A673 (cell line): ENCODE measurements around the gene MRPL37. TPM values are rescaled to one million over a fixed set of nuclear protein-coding genes. Genes with fewer than 3 reads are reported as not detected.

ENCODE experiments used
- BruUV-seq: library from RNA; stranded (reverse); fragments of 400-500 nt; replicated peaks from 2 replicates; lab custom pipeline; 2021; lab: Mats Ljungman, UMichigan
- CTCF ChIA-PET: fragments of 300-600 bp; sonication (Branson Sonifier 250); formaldehyde crosslinking; loops from one replicate; lab custom pipeline; 2022; ENCODE audit warnings: antibody characterized with exemption; lab: Charles Lee
- POLR2A ChIA-PET: fragments of 300-600 bp; sonication (Branson Sonifier 250); formaldehyde crosslinking; loops from one replicate; lab custom pipeline; 2022; ENCODE audit warnings: antibody characterized with exemption; ENCODE audit not compliant: low non-redundant PET; lab: Charles Lee
- DNase-seq: peaks from one replicate; pipeline ENCODE4 v3.0.0-alpha.2; 2015; ENCODE audit warnings: low spot score
- H3K27ac ChIP-seq: fragments of 200-600 bp; sonication (generic); 2 replicates; pipeline ENCODE4 v1.5.1; 2016; ENCODE audit warnings: mixed run types, low read depth, mild to moderate bottlenecking, mixed read lengths, antibody characterized with exemption, low read length; ENCODE audit not compliant: poor library complexity, severe bottlenecking
- H3K27me3 ChIP-seq: fragments of 200-600 bp; sonication (generic); replicated peaks from 2 replicates; pipeline ENCODE4 v1.6.1; 2017; ENCODE audit warnings: mixed run types, low read depth, mild to moderate bottlenecking, mixed read lengths, antibody characterized with exemption, low read length; ENCODE audit not compliant: insufficient read depth, poor library complexity
- H3K36me3 ChIP-seq: fragments of 200-600 bp; sonication (generic); 2 replicates; pipeline ENCODE4 v1.6.1; 2016; ENCODE audit warnings: mixed run types, mild to moderate bottlenecking, mixed read lengths, antibody characterized with exemption, low read length; ENCODE audit not compliant: insufficient read depth, poor library complexity, severe bottlenecking
- H3K4me1 ChIP-seq: fragments of 200-600 bp; sonication (generic); 2 replicates; pipeline ENCODE4 v1.6.1; 2017; ENCODE audit warnings: mixed run types, mild to moderate bottlenecking, mixed read lengths, antibody characterized with exemption, low read length; ENCODE audit not compliant: insufficient read depth, poor library complexity, severe bottlenecking
- H3K4me3 ChIP-seq: fragments of 200-600 bp; sonication (generic); 2 replicates; pipeline ENCODE4 v1.5.1; 2016; ENCODE audit warnings: low read depth, mixed run types, mild to moderate bottlenecking, mixed read lengths, low read length; ENCODE audit not compliant: poor library complexity, severe bottlenecking
- H3K9me3 ChIP-seq: fragments of 200-600 bp; sonication (generic); 2 replicates; pipeline ENCODE4 v1.6.1; 2016; ENCODE audit warnings: mixed run types, low read depth, mild to moderate bottlenecking, mixed read lengths, antibody characterized with exemption, low read length; ENCODE audit not compliant: poor library complexity, severe bottlenecking
- EZH2 ChIP-seq: fragments of 200-600 bp; sonication (generic); IDR thresholded peaks from 2 replicates; pipeline ENCODE4 v1.6.1; 2017; ENCODE audit warnings: borderline replicate concordance, low read depth, mild to moderate bottlenecking, mixed read lengths, antibody characterized with exemption, low read length; ENCODE audit not compliant: poor library complexity, severe bottlenecking
- intact Hi-C: fragments of 100-400 bp; cut with micrococcal nuclease; formaldehyde crosslinking; loops from one replicate; pipeline ENCODE4 v1.10.0; 2022; ENCODE audit not compliant: unreplicated experiment
- total RNA-seq: library from RNA; stranded (reverse); gene quantifications from 2 replicates; pipeline ENCODE4 v1.2.3, GENCODE V29; 2021
- TF ChIP-seq, protein P1 (sequence below): fragments of 300-800, 200-600 bp; sonication (generic); conservative IDR thresholded peaks from 2 replicates; pipeline ENCODE4 v1.5.1; 2017; ENCODE audit warnings: low read depth, mild to moderate bottlenecking, antibody characterized with exemption, low read length, moderate library complexity, mixed read lengths

The MRPL37 gene
- total RNA-seq, 1 experiment from 2014 or later, result 90.3 TPM

GRCh38 chr1:54247863-54248515 is 48.0 kb downstream of the MRPL37 start:
- ChIA-PET CTCF (no interaction called here), POLR2A (no interaction called here)
- intact Hi-C loops, result no loop called here
- Histone ChIP-seq H3K27ac (no peak overlapping the region), H3K4me1 (no peaks in the 10 kb centered on the region), H3K9me3 (no peaks in the 10 kb centered on the region), H3K36me3 (no peaks in the 10 kb centered on the region), H3K27me3 (no peaks in the 10 kb centered on the region), H3K4me3 (no peak overlapping the region)
- TF ChIP-seq EZH2, result no peak
- TF ChIP-seq, protein P1, sequence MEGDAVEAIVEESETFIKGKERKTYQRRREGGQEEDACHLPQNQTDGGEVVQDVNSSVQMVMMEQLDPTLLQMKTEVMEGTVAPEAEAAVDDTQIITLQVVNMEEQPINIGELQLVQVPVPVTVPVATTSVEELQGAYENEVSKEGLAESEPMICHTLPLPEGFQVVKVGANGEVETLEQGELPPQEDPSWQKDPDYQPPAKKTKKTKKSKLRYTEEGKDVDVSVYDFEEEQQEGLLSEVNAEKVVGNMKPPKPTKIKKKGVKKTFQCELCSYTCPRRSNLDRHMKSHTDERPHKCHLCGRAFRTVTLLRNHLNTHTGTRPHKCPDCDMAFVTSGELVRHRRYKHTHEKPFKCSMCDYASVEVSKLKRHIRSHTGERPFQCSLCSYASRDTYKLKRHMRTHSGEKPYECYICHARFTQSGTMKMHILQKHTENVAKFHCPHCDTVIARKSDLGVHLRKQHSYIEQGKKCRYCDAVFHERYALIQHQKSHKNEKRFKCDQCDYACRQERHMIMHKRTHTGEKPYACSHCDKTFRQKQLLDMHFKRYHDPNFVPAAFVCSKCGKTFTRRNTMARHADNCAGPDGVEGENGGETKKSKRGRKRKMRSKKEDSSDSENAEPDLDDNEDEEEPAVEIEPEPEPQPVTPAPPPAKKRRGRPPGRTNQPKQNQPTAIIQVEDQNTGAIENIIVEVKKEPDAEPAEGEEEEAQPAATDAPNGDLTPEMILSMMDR, result no peak
- no peak for DNase-seq
- BruUV-seq, result no TSS peak

DNA sequence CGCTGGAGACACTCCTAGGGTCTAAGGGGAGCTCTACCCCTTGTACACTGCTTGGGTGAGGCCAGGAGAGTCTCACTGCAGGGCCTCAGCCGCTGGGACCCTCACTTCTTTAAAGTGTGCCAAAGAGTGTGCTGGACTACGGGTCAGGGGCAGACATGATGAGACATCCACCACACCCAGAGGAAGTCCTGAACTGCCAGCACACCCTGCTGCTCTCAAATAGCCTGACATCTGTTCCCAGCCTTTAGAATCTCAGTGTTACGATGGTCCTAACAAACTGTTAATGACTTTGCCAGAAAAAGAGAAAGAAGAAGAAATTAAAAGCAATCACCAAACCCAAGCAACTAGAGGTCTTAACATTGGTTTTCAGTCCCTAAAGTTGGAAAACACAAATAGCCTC is 49.0 kb downstream of the MRPL37 start:
- no peak for DNase-seq
- POLR2A ChIA-PET, result no interaction called here
- Histone ChIP-seq H3K9me3 (no peaks in the 10 kb centered on the region), H3K36me3 (no peaks in the 10 kb centered on the region), H3K27me3 (no peaks in the 10 kb centered on the region), H3K4me3 (no peak overlapping the region), H3K4me1 (peaks cover 5% of the 10 kb centered on the region), H3K27ac (no peak overlapping the region)
- CTCF ChIA-PET, result no interaction called here
- BruUV-seq, result no TSS peak
- TF ChIP-seq, protein P1, result no peak
- no peak for TF ChIP-seq EZH2
- intact Hi-C loops, result no loop called here

DNA sequence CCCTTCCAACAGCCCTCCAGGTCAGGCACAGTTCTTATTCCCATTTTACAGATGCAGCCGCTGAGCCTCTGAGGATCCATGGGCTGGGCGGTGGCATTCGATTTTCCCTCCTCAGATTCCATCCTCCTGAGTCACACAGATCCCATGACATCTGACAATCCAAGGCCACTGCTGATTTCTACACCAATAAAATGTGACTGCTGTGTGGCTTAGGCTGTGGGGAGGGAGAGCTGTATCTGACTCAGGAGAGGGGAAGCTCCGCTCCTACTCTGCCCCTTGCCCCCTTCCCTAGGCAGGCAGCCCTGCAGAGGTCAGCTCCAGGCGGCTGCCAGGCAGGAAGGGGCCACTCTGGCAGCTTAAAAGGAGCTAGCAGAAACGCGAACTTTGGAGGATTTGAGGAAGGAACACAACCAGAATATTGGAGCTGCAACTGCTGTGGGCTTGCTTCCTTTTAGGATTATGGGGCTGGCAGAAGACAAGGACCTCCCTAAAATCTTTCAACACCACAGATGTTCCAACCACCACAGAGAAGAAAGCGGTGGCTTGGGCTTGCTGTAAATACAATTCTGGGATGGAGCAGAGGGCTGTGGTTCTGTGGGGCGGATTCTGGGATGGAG is 50.0 kb downstream of the MRPL37 start:
- Histone ChIP-seq H3K4me3 (no peak overlapping the region), H3K27me3 (no peaks in the 10 kb centered on the region), H3K4me1 (peaks cover 6% of the 10 kb centered on the region), H3K27ac (no peak overlapping the region), H3K36me3 (no peaks in the 10 kb centered on the region), H3K9me3 (no peaks in the 10 kb centered on the region)
- POLR2A ChIA-PET, result no interaction called here
- no TSS peak for BruUV-seq
- DNase-seq, result peak; percentile 20
- no peak for TF ChIP-seq EZH2
- TF ChIP-seq, protein P1, result no peak
- intact Hi-C loops, result no loop called here
- CTCF ChIA-PET, result no interaction called here
